ENCODE results near the gene SNTG2.

The SNTG2 gene

GRCh38 chr2:1287427-1287826, 336.8 kb downstream of the SNTG2 start:
- Histone ChIP-seq H3K4me3 (ENCODE audit: low read length) (no peak overlapping the region), H3K79me2 (ENCODE audit: control insufficient read depth, low read length) (no peaks in the 10 kb centered on the region), H3K4me1 (ENCODE audit: control insufficient read depth, low read length) (no peaks in the 10 kb centered on the region), H3K4me2 (ENCODE audit: low read length) (no peak overlapping the region), H3K9me3 (ENCODE audit: control insufficient read depth, insufficient read depth, low read length) (no peaks in the 10 kb centered on the region; the same call in 1 of the 2 replicates), H3K27me3 (ENCODE audit: control insufficient read depth, low read length) (no peaks in the 10 kb centered on the region), H4K20me1 (ENCODE audit: control insufficient read depth, insufficient read depth, low read depth, low read length) (no peaks in the 10 kb centered on the region), H3F3A (ENCODE audit: control insufficient read depth, insufficient read depth) (no peaks in the 10 kb centered on the region), H3K36me3 (ENCODE audit: control insufficient read depth, low read length) (no peaks in the 10 kb centered on the region), H3K27ac (ENCODE audit: low read depth, low read length) (no peak overlapping the region), H3K9me2 (replicated peaks; ENCODE audit: control insufficient read depth, low read length) (no peaks in the 10 kb centered on the region)
- no peak for TF ChIP-seq EZH2phosphoT487 (IDR thresholded peaks at IDR 0.05; ENCODE audit: borderline replicate concordance, low read length)
- TF ChIP-seq, protein P1, sequence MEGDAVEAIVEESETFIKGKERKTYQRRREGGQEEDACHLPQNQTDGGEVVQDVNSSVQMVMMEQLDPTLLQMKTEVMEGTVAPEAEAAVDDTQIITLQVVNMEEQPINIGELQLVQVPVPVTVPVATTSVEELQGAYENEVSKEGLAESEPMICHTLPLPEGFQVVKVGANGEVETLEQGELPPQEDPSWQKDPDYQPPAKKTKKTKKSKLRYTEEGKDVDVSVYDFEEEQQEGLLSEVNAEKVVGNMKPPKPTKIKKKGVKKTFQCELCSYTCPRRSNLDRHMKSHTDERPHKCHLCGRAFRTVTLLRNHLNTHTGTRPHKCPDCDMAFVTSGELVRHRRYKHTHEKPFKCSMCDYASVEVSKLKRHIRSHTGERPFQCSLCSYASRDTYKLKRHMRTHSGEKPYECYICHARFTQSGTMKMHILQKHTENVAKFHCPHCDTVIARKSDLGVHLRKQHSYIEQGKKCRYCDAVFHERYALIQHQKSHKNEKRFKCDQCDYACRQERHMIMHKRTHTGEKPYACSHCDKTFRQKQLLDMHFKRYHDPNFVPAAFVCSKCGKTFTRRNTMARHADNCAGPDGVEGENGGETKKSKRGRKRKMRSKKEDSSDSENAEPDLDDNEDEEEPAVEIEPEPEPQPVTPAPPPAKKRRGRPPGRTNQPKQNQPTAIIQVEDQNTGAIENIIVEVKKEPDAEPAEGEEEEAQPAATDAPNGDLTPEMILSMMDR (IDR thresholded peaks at IDR 0.05; ENCODE audit: low read depth, low read length, poor library complexity, severe bottlenecking): no peak

DNA sequence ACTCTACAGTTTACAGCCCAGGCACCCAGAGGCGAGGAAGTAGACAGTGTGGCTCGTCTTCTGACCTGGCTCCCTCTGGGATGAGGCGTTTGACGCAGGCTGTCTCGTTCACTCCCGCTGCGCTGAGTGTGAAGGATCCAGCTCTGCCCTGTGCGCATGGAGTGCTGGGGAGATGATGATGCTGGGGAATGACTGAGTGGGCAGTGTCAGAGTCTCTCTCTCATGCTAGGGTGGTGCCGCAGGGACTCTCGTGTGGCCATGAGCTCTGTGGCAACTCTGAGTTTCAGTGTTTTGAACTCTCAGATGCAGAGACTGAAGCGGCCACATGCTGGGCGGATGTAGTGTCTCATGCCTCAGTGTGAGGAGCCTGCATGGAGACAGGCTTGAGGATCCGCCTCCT, 344.3 kb downstream of the SNTG2 start:
- Histone ChIP-seq H3K9me3 (ENCODE audit: control insufficient read depth, insufficient read depth, low read length) (peaks cover 8% of the 10 kb centered on the region; the same call in 1 of the 2 replicates), H3F3A (ENCODE audit: control insufficient read depth, insufficient read depth) (no peaks in the 10 kb centered on the region), H3K4me2 (ENCODE audit: low read length) (no peak overlapping the region), H3K36me3 (ENCODE audit: control insufficient read depth, low read length) (no peaks in the 10 kb centered on the region), H3K4me3 (ENCODE audit: low read length) (no peak overlapping the region), H3K27me3 (ENCODE audit: control insufficient read depth, low read length) (no peaks in the 10 kb centered on the region), H3K79me2 (ENCODE audit: control insufficient read depth, low read length) (no peaks in the 10 kb centered on the region), H3K9me2 (replicated peaks; ENCODE audit: control insufficient read depth, low read length) (no peaks in the 10 kb centered on the region), H3K27ac (ENCODE audit: low read depth, low read length) (no peak overlapping the region), H3K4me1 (ENCODE audit: control insufficient read depth, low read length) (no peaks in the 10 kb centered on the region), H4K20me1 (ENCODE audit: control insufficient read depth, insufficient read depth, low read depth, low read length) (no peaks in the 10 kb centered on the region)
- TF ChIP-seq, protein P1 (IDR thresholded peaks at IDR 0.05; ENCODE audit: low read depth, low read length, poor library complexity, severe bottlenecking): no peak
- TF ChIP-seq EZH2phosphoT487 (IDR thresholded peaks at IDR 0.05; ENCODE audit: borderline replicate concordance, low read length): no peak

DNA sequence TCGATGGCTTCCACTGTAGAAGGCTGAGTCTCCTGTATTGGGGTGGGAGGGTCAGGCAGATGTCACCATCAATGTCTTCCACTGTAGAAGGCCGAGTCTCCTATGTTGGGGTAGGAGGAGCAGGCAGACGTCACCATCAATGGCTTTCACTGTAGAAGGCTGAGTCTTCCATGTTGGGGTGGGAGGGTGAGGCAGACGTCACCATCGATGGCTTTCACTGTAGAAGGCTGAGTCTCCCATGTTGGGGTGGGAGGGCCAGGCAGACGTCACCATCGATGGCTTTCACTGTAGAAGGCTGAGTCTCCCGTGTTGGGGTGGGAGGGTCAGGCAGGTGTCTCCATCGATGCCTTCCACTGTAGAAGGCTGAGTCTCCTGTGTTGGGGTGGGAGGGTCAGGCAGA, 345.1 kb downstream of the SNTG2 start:
- TF ChIP-seq EZH2phosphoT487 (IDR thresholded peaks at IDR 0.05; ENCODE audit: borderline replicate concordance, low read length): no peak
- TF ChIP-seq, protein P1 (IDR thresholded peaks at IDR 0.05; ENCODE audit: low read depth, low read length, poor library complexity, severe bottlenecking): no peak

More for the DNA sequence above, 345.1 kb downstream of the SNTG2 start:
- H3K36me3 ChIP-seq (ENCODE audit: control insufficient read depth, low read length): no peaks in the 10 kb centered on the region
- no peaks in the 10 kb centered on the region for H3F3A ChIP-seq (ENCODE audit: control insufficient read depth, insufficient read depth)
- H3K79me2 ChIP-seq (ENCODE audit: control insufficient read depth, low read length): no peaks in the 10 kb centered on the region
- no peaks in the 10 kb centered on the region for H3K4me1 ChIP-seq (ENCODE audit: control insufficient read depth, low read length)
- no peak overlapping the region for H3K4me3 ChIP-seq (ENCODE audit: low read length)
- H3K27ac ChIP-seq (ENCODE audit: low read depth, low read length): no peak overlapping the region
- no peaks in the 10 kb centered on the region for H3K27me3 ChIP-seq (ENCODE audit: control insufficient read depth, low read length)
- no peak overlapping the region for H3K4me2 ChIP-seq (ENCODE audit: low read length)
- no peaks in the 10 kb centered on the region for H3K9me2 ChIP-seq (replicated peaks; ENCODE audit: control insufficient read depth, low read length)
- H4K20me1 ChIP-seq (ENCODE audit: control insufficient read depth, insufficient read depth, low read depth, low read length): no peaks in the 10 kb centered on the region
- peaks cover 8% of the 10 kb centered on the region; the same call in 1 of the 2 replicates for H3K9me3 ChIP-seq (ENCODE audit: control insufficient read depth, insufficient read depth, low read length)

Data from DOHH2 (cell line).